WTC11 (cell line): ENCODE measurements around the gene RAMP1. TPM values are rescaled to one million over a fixed set of nuclear protein-coding genes. Genes with fewer than 3 reads are reported as not detected.

ENCODE experiments used
- ATAC-seq: fragments of 200-7000 bp; cut with Tn5 transposase; 2 replicates; pipeline ENCODE4 v1.10.0; 2021; ENCODE audit warnings: mild to moderate bottlenecking, moderate library complexity
- CTCF ChIA-PET: fragments of 300-600 bp; sonication (Branson Sonifier 250); formaldehyde crosslinking; loops from one replicate; lab custom pipeline; 2021; ENCODE audit warnings: antibody characterized with exemption; lab: Charles Lee
- POLR2A ChIA-PET: fragments of 350-600 bp; sonication (Branson Sonifier 250); formaldehyde crosslinking; loops from one replicate; lab custom pipeline; 2021; ENCODE audit warnings: antibody characterized with exemption; lab: Charles Lee
- DNase-seq: peaks from one replicate; pipeline ENCODE4 v3.0.0; 2021; ENCODE audit warnings: low spot score
- H3K27ac Mint-ChIP-seq: 2 replicates; pipeline ENCODE4 v1.8.0; 2021; ENCODE audit warnings: mixed read lengths
- H3K27me3 Mint-ChIP-seq: 2 replicates; pipeline ENCODE4 v1.8.0; 2021; ENCODE audit warnings: low read depth, mild to moderate bottlenecking, moderate library complexity, mixed read lengths
- H3K36me3 Mint-ChIP-seq: 2 replicates; pipeline ENCODE4 v1.8.0; 2021; ENCODE audit warnings: mixed read lengths
- H3K4me1 Mint-ChIP-seq: 2 replicates; pipeline ENCODE4 v1.8.0; 2022; ENCODE audit warnings: mixed read lengths
- H3K4me3 Mint-ChIP-seq: 2 replicates; pipeline ENCODE4 v1.8.0; 2021; ENCODE audit warnings: mild to moderate bottlenecking, moderate library complexity, mixed read lengths
- H3K9me3 Mint-ChIP-seq: 2 replicates; pipeline ENCODE4 v1.8.0; 2021; ENCODE audit warnings: mixed read lengths
- FOXK1 ChIP-seq: sonication (generic); formaldehyde crosslinking; IDR thresholded peaks from 2 replicates; pipeline ENCODE4 v1.8.0; 2022; ENCODE audit warnings: mild to moderate bottlenecking, moderate library complexity, missing genetic modification reagents
- FOXP1 ChIP-seq: sonication (generic); formaldehyde crosslinking; IDR thresholded peaks from 2 replicates; pipeline ENCODE4 v1.8.0; 2022; ENCODE audit warnings: missing genetic modification reagents, mild to moderate bottlenecking, moderate library complexity, borderline replicate concordance
- GABPB1 ChIP-seq: sonication (generic); formaldehyde crosslinking; IDR thresholded peaks from 2 replicates; pipeline ENCODE4 v1.8.1; 2023; ENCODE audit warnings: mild to moderate bottlenecking, missing genetic modification reagents
- JAZF1 ChIP-seq: fragments of 250-450 bp; sonication (Bioruptor Pico); IDR thresholded peaks from 2 replicates; pipeline ENCODE4 v1.9.0; 2021; ENCODE audit warnings: moderate library complexity, mild to moderate bottlenecking, inconsistent platforms
- MXD4 ChIP-seq: fragments of 250-450 bp; sonication (Bioruptor Pico); IDR thresholded peaks from 2 replicates; pipeline ENCODE4 v1.8.0; 2021; ENCODE audit warnings: mild to moderate bottlenecking, moderate library complexity, borderline replicate concordance
- OVOL2 ChIP-seq: fragments of 250-450 bp; sonication (Bioruptor Pico); IDR thresholded peaks from 2 replicates; pipeline ENCODE4 v1.9.0; 2021; ENCODE audit warnings: mild to moderate bottlenecking, borderline replicate concordance
- PRRX2 ChIP-seq: fragments of 250-450 bp; sonication (Bioruptor Pico); IDR thresholded peaks from 2 replicates; pipeline ENCODE4 v1.8.0; 2021; ENCODE audit warnings: mild to moderate bottlenecking
- RORB ChIP-seq: fragments of 250-450 bp; sonication (Bioruptor Pico); IDR thresholded peaks from 2 replicates; pipeline ENCODE4 v1.9.0; 2021; ENCODE audit warnings: mild to moderate bottlenecking
- SMAD3 ChIP-seq: sonication (generic); formaldehyde crosslinking; IDR thresholded peaks from 2 replicates; pipeline ENCODE4 v1.8.0; 2022; ENCODE audit warnings: missing genetic modification reagents, mild to moderate bottlenecking, borderline replicate concordance
- TCF7 ChIP-seq: sonication (generic); formaldehyde crosslinking; IDR thresholded peaks from 2 replicates; pipeline ENCODE4 v1.8.0; 2022; ENCODE audit warnings: mild to moderate bottlenecking, low read depth, missing genetic modification reagents, moderate library complexity
- TEAD4 ChIP-seq: sonication (generic); formaldehyde crosslinking; IDR thresholded peaks from 2 replicates; pipeline ENCODE4 v1.8.0; 2022; ENCODE audit warnings: mild to moderate bottlenecking, missing genetic modification reagents
- ZNF121 ChIP-seq: sonication (generic); formaldehyde crosslinking; IDR thresholded peaks from 2 replicates; pipeline ENCODE4 v1.8.0; 2023; ENCODE audit warnings: missing genetic modification reagents
- ZNF138 ChIP-seq: sonication (generic); formaldehyde crosslinking; conservative IDR thresholded peaks from 2 replicates; pipeline ENCODE4 v1.8.1; 2022; ENCODE audit warnings: mild to moderate bottlenecking, moderate library complexity, missing genetic modification reagents
- total RNA-seq: library from RNA; stranded (reverse); gene quantifications from 3 replicates; pipeline ENCODE4 v1.2.3, GENCODE V29; 2021
- TF ChIP-seq, protein P1 (sequence below): fragments of 250-450 bp; sonication (Bioruptor Pico); IDR thresholded peaks from 2 replicates; pipeline ENCODE4 v1.9.0; 2021; ENCODE audit warnings: mild to moderate bottlenecking
- TF ChIP-seq, protein P2 (sequence below): fragments of 250-450 bp; sonication (Bioruptor Pico); IDR thresholded peaks from 2 replicates; pipeline ENCODE4 v1.9.0; 2021; ENCODE audit warnings: mild to moderate bottlenecking
- TF ChIP-seq, protein P3 (sequence below): sonication (generic); formaldehyde crosslinking; IDR thresholded peaks from 2 replicates; pipeline ENCODE4 v1.8.1; 2022; ENCODE audit warnings: missing genetic modification reagents, borderline replicate concordance
- TF ChIP-seq, protein P4 (sequence below): fragments of 250-450 bp; sonication (Bioruptor Pico); IDR thresholded peaks from 2 replicates; pipeline ENCODE4 v1.9.0; 2021; ENCODE audit warnings: mild to moderate bottlenecking, borderline replicate concordance
- TF ChIP-seq, protein P5 (sequence below): sonication (generic); formaldehyde crosslinking; IDR thresholded peaks from 2 replicates; pipeline ENCODE4 v1.8.0; 2023; ENCODE audit warnings: mild to moderate bottlenecking, missing genetic modification reagents
- TF ChIP-seq, protein P6 (sequence below): sonication (generic); formaldehyde crosslinking; IDR thresholded peaks from 2 replicates; pipeline ENCODE4 v1.8.1; 2023; ENCODE audit warnings: mild to moderate bottlenecking, moderate library complexity, missing genetic modification reagents

The RAMP1 gene
- total RNA-seq, 1 experiment from 2014 or later = 1.0 TPM

DNA sequence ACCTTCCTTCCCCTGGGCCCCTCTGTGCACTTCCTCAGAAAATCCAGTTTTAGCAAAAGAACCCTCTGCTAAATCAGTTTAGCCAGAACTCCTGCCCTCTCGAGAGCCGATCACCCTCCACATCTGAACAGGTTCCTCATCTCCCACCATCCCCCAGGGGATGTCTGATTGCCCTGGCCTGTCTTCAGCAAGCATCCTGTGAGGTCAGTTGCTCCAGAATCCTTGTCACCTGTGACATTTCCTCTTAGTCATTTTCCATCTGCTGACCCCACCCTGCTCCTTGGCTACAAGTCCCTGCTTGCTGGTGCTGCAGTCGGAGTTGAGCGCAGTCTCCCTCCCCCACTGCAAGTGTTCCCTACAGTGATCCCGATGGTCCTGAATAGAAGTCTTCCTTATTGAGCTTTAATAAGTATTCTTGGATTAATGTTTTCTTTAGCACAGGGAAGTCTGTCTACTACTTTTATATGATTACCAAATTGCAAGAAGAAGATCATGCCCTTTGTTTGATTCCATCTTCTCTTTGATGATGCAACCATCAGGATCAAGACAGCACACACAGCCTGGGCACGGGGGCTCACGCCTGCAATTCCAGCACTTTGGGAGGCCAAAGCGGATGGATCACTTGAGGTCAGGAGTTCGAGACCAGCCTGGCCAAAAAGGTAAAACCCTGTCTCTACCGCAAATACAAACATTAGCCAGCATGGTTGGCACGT is 76.5 kb downstream of the RAMP1 start:
- no peak overlapping the region for H3K4me3 Mint-ChIP-seq
- DNase-seq (no peak), ATAC-seq (no peak)
- no peaks in the 10 kb centered on the region for H3K27me3 Mint-ChIP-seq
- no peak overlapping the region for H3K27ac Mint-ChIP-seq
- ChIA-PET POLR2A (interaction anchor here (0.6 kb wide), 1 partner anchor 217 kb away, joined by 3 read pairs; no protein-coding TSS in a partner anchor), CTCF (interaction anchor here (1.7 kb wide), 1 partner anchor 13 kb away, joined by 12 read pairs; no protein-coding TSS in a partner anchor)
- no peaks in the 10 kb centered on the region for H3K36me3 Mint-ChIP-seq
- TF ChIP-seq OVOL2 (CRISPR knock-in tag) (no peak), PRRX2 (no peak), TEAD4 (CRISPR knock-in tag) (no peak), FOXP1 (no peak), GABPB1 (CRISPR knock-in tag) (no peak), FOXK1 (no peak), SMAD3 (CRISPR knock-in tag) (no peak), RORB (CRISPR knock-in tag) (no peak), ZNF138 (no peak), JAZF1 (CRISPR knock-in tag) (no peak), ZNF121 (no peak), MXD4 (CRISPR knock-in tag) (no peak), TCF7 (CRISPR knock-in tag) (no peak)
- TF ChIP-seq, protein P1, sequence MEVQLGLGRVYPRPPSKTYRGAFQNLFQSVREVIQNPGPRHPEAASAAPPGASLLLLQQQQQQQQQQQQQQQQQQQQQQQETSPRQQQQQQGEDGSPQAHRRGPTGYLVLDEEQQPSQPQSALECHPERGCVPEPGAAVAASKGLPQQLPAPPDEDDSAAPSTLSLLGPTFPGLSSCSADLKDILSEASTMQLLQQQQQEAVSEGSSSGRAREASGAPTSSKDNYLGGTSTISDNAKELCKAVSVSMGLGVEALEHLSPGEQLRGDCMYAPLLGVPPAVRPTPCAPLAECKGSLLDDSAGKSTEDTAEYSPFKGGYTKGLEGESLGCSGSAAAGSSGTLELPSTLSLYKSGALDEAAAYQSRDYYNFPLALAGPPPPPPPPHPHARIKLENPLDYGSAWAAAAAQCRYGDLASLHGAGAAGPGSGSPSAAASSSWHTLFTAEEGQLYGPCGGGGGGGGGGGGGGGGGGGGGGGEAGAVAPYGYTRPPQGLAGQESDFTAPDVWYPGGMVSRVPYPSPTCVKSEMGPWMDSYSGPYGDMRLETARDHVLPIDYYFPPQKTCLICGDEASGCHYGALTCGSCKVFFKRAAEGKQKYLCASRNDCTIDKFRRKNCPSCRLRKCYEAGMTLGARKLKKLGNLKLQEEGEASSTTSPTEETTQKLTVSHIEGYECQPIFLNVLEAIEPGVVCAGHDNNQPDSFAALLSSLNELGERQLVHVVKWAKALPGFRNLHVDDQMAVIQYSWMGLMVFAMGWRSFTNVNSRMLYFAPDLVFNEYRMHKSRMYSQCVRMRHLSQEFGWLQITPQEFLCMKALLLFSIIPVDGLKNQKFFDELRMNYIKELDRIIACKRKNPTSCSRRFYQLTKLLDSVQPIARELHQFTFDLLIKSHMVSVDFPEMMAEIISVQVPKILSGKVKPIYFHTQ (CRISPR knock-in tag) = no peak
- TF ChIP-seq, protein P2, sequence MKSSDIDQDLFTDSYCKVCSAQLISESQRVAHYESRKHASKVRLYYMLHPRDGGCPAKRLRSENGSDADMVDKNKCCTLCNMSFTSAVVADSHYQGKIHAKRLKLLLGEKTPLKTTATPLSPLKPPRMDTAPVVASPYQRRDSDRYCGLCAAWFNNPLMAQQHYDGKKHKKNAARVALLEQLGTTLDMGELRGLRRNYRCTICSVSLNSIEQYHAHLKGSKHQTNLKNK (CRISPR knock-in tag) = no peak
- TF ChIP-seq, protein P3, sequence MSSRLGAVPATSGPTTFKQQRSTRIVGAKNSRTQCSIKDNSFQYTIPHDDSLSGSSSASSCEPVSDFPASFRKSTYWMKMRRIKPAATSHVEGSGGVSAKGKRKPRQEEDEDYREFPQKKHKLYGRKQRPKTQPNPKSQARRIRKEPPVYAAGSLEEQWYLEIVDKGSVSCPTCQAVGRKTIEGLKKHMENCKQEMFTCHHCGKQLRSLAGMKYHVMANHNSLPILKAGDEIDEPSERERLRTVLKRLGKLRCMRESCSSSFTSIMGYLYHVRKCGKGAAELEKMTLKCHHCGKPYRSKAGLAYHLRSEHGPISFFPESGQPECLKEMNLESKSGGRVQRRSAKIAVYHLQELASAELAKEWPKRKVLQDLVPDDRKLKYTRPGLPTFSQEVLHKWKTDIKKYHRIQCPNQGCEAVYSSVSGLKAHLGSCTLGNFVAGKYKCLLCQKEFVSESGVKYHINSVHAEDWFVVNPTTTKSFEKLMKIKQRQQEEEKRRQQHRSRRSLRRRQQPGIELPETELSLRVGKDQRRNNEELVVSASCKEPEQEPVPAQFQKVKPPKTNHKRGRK (CRISPR knock-in tag) = no peak
- TF ChIP-seq, protein P4, sequence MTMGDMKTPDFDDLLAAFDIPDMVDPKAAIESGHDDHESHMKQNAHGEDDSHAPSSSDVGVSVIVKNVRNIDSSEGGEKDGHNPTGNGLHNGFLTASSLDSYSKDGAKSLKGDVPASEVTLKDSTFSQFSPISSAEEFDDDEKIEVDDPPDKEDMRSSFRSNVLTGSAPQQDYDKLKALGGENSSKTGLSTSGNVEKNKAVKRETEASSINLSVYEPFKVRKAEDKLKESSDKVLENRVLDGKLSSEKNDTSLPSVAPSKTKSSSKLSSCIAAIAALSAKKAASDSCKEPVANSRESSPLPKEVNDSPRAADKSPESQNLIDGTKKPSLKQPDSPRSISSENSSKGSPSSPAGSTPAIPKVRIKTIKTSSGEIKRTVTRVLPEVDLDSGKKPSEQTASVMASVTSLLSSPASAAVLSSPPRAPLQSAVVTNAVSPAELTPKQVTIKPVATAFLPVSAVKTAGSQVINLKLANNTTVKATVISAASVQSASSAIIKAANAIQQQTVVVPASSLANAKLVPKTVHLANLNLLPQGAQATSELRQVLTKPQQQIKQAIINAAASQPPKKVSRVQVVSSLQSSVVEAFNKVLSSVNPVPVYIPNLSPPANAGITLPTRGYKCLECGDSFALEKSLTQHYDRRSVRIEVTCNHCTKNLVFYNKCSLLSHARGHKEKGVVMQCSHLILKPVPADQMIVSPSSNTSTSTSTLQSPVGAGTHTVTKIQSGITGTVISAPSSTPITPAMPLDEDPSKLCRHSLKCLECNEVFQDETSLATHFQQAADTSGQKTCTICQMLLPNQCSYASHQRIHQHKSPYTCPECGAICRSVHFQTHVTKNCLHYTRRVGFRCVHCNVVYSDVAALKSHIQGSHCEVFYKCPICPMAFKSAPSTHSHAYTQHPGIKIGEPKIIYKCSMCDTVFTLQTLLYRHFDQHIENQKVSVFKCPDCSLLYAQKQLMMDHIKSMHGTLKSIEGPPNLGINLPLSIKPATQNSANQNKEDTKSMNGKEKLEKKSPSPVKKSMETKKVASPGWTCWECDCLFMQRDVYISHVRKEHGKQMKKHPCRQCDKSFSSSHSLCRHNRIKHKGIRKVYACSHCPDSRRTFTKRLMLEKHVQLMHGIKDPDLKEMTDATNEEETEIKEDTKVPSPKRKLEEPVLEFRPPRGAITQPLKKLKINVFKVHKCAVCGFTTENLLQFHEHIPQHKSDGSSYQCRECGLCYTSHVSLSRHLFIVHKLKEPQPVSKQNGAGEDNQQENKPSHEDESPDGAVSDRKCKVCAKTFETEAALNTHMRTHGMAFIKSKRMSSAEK = no peak
- TF ChIP-seq, protein P5, sequence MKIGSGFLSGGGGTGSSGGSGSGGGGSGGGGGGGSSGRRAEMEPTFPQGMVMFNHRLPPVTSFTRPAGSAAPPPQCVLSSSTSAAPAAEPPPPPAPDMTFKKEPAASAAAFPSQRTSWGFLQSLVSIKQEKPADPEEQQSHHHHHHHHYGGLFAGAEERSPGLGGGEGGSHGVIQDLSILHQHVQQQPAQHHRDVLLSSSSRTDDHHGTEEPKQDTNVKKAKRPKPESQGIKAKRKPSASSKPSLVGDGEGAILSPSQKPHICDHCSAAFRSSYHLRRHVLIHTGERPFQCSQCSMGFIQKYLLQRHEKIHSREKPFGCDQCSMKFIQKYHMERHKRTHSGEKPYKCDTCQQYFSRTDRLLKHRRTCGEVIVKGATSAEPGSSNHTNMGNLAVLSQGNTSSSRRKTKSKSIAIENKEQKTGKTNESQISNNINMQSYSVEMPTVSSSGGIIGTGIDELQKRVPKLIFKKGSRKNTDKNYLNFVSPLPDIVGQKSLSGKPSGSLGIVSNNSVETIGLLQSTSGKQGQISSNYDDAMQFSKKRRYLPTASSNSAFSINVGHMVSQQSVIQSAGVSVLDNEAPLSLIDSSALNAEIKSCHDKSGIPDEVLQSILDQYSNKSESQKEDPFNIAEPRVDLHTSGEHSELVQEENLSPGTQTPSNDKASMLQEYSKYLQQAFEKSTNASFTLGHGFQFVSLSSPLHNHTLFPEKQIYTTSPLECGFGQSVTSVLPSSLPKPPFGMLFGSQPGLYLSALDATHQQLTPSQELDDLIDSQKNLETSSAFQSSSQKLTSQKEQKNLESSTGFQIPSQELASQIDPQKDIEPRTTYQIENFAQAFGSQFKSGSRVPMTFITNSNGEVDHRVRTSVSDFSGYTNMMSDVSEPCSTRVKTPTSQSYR (CRISPR knock-in tag) = no peak
- TF ChIP-seq, protein P6, sequence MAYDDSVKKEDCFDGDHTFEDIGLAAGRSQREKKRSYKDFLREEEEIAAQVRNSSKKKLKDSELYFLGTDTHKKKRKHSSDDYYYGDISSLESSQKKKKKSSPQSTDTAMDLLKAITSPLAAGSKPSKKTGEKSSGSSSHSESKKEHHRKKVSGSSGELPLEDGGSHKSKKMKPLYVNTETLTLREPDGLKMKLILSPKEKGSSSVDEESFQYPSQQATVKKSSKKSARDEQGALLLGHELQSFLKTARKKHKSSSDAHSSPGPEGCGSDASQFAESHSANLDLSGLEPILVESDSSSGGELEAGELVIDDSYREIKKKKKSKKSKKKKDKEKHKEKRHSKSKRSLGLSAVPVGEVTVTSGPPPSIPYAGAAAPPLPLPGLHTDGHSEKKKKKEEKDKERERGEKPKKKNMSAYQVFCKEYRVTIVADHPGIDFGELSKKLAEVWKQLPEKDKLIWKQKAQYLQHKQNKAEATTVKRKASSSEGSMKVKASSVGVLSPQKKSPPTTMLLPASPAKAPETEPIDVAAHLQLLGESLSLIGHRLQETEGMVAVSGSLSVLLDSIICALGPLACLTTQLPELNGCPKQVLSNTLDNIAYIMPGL (CRISPR knock-in tag) = no peak
- peaks cover 20% of the 10 kb centered on the region for H3K4me1 Mint-ChIP-seq
- H3K9me3 Mint-ChIP-seq = peaks cover 5% of the 10 kb centered on the region
